ENCODE measurements around the gene ENDOU. TPM values are rescaled to one million over a fixed set of nuclear protein-coding genes. Genes with fewer than 3 reads are reported as not detected.

Gene ENDOU, protein sequence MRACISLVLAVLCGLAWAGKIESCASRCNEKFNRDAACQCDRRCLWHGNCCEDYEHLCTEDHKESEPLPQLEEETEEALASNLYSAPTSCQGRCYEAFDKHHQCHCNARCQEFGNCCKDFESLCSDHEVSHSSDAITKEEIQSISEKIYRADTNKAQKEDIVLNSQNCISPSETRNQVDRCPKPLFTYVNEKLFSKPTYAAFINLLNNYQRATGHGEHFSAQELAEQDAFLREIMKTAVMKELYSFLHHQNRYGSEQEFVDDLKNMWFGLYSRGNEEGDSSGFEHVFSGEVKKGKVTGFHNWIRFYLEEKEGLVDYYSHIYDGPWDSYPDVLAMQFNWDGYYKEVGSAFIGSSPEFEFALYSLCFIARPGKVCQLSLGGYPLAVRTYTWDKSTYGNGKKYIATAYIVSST
- polyA plus RNA-seq, result not detected

DNA sequence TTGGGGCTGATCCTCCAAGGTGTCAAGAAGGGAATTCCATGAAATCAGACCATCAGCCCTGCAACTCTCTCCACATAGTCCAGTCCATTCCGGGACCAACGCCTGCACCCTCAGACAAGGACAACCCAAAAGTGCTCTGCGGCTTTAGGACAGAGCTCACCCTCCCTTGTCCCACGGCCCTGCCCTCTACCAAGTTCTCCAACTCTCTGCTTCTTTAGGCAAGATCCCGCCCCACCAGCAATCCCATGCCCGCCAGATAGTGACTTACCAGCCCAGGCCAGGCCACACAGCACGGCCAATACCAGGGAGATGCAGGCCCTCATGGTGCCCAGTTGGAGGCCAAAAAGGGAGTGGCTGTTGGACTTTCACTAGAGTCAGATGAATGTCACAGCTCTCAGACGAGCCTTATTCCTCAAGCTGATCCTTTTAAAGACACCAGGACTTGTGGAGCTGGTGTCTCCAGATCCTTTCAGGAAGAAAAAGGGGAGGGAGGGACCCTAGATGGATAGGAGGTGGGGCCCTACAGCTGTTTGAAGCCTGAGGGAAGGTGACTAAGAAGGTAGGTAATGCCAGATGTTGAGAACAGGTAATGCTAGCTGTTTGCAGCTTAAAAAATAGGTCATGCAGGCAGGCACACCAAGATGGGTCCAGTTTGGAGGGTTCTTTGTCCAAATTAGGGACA lies at the start of gene ENDOU:
ENDOU (minus strand) TSS at position 400 of the 682 bp plus-strand sequence; CDS start at position 323, 77 bp downstream.
- H3K9me3 Mint-ChIP-seq, result no peaks in the 10 kb centered on the region
- no peaks in the 10 kb centered on the region for H3K27me3 Mint-ChIP-seq
- H3K4me1 Mint-ChIP-seq, result peaks cover 18 to 27% (median 18%) of the 10 kb centered on the region in 3 donors
- peak within 1 kb of the TSS in 1 of 4 donors; percentile 76 for H3K4me3 Mint-ChIP-seq
- H3K27ac Mint-ChIP-seq, result no peak within 1 kb of the TSS
- H3K36me3 Mint-ChIP-seq, result peaks cover 8% of the 10 kb centered on the region

DNA sequence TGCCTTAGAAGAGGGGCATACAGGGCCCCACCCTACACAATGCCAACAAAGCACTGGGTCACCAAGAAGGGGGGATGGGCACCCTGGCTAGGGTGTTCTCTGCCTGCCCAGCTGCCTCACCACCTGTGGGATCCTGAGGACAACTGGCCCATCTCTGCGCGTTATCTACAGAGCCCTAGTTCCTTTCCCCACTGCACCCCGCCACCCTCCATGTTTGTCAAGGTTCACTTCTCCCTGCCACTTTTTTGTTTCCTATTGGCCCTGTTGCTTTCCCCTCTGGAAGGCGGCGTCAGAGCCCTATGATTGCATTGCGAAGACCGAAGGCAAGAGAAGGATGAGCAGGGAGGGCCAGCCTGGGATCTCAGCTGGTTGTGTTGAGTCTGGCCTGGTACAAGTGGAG lies 49.4 kb upstream of the ENDOU start:
- peaks cover 6 to 14% (median 9%) of the 10 kb centered on the region in 3 donors for H3K4me1 Mint-ChIP-seq
- H3K27ac Mint-ChIP-seq, result no peak overlapping the region
- no peaks in the 10 kb centered on the region for H3K9me3 Mint-ChIP-seq
- no peaks in the 10 kb centered on the region for H3K36me3 Mint-ChIP-seq
- peak overlapping the region in 3 of 4 donors; percentile 81 to 93 (median 92) for H3K4me3 Mint-ChIP-seq
- H3K27me3 Mint-ChIP-seq, result no peaks in the 10 kb centered on the region

DNA sequence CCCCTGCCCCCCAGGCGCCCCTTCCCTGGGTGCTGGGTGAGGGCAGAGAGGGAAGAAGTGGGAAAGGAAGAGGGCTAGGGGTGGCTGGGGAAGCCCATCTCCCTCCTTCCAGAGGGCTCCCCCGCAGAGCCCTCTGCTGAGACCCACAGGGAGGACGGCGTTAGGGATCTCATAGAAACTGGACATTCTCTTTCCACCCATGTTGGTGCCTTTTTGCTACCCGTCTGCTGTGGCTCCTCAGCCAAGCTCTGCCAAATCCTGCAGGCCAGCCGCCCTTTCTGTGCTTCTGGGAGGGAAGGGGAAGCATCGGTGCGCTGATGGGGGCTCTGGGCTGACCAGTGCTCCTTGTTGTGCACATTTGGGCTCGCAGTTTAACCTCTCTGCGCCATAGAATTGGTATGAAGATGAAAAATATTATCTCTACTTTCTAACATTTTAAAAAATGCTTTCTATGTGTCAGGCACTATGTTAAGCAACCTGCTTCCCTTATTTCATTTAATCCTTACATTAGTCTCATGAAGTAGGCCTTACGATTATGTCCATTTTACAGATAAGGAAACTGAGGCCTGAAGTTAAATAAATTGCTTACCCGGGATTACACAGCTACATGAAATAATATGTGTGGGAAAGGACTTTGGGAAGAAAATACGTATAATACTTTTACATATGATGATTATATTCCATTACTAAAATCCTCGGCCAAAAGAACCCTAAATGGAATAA lies 48.7 kb upstream of the ENDOU start:
- Mint-ChIP-seq H3K9me3 (no peaks in the 10 kb centered on the region), H3K36me3 (no peaks in the 10 kb centered on the region), H3K27me3 (no peaks in the 10 kb centered on the region), H3K4me3 (peak overlapping the region; percentile 81 to 93 (median 88)), H3K27ac (peak overlapping the region in 1 of 3 donors; percentile 77), H3K4me1 (peaks cover 1 to 9% (median 6%) of the 10 kb centered on the region in 3 donors)

DNA sequence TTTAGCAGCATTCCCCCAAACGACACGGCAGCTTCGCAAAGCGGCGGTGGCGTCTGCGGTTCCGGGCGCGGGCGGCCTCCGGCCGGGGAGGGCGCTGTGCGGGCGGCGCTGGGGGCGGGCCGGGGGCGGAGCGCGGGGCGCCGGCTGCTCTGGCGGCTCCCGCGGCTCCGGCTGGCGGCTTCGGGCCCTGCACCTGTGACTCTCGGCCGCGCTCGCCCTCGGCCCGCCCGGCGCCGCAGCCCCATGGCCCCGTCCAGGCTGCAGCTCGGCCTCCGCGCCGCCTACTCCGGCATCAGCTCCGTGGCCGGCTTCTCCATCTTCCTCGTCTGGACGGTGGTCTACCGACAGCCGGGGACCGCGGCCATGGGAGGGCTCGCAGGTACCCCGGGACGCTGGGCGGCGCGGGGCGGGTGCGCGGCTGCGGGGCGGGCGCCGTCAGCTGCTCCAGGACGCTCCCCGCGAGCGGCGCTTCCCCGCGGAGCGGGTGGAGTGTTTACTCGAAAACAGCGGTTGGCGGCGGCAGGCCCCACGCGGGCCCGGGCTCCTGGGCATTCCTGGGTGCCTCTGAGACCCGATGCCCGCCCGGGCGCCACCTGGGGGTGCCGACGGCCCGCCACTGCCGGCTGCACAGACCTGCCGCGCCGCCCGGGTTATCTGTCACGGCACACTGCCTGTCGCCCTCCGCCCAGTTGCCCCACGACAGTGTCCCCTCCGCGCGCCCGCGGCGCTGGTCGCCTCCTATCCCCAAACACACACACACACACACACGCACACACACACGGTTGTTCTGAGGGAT lies 48.0 kb upstream of the ENDOU start, which contains the start of gene SLC48A1:
SLC48A1 (plus strand) TSS at position 177 of the 796 bp plus-strand sequence; CDS start at position 244, 67 bp downstream.
- Mint-ChIP-seq H3K36me3 (no peaks in the 10 kb centered on the region), H3K4me1 (peaks cover 0 to 6% (median 6%) of the 10 kb centered on the region in 3 donors), H3K27me3 (no peaks in the 10 kb centered on the region), H3K9me3 (no peaks in the 10 kb centered on the region), H3K27ac (peak within 1 kb of the TSS; percentile 77 to 85 (median 84)), H3K4me3 (peak within 1 kb of the TSS; percentile 83 to 93 (median 92))

DNA sequence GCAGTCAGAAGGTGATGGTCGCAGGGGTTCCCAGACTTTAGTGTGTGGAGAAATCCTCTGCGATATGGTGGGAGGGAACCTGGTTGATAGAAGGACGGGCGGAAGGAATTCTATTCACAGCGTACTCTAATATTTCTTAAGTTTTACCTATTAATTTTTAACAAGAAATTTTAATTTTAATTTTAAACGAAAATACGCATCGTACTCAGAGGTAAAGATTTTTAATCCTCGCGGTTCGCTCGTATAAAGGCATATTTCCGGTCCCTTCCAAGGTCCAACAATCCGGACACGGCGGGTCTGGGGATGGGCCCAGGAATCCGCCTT lies 47.4 kb upstream of the ENDOU start:
- H3K36me3 Mint-ChIP-seq, result no peaks in the 10 kb centered on the region
- H3K4me1 Mint-ChIP-seq, result peaks cover 0 to 6% (median 6%) of the 10 kb centered on the region in 3 donors
- peak overlapping the region; percentile 27 to 85 (median 84) for H3K27ac Mint-ChIP-seq
- no peaks in the 10 kb centered on the region for H3K27me3 Mint-ChIP-seq
- no peaks in the 10 kb centered on the region for H3K9me3 Mint-ChIP-seq
- peak overlapping the region; percentile 77 to 93 (median 90) for H3K4me3 Mint-ChIP-seq

DNA sequence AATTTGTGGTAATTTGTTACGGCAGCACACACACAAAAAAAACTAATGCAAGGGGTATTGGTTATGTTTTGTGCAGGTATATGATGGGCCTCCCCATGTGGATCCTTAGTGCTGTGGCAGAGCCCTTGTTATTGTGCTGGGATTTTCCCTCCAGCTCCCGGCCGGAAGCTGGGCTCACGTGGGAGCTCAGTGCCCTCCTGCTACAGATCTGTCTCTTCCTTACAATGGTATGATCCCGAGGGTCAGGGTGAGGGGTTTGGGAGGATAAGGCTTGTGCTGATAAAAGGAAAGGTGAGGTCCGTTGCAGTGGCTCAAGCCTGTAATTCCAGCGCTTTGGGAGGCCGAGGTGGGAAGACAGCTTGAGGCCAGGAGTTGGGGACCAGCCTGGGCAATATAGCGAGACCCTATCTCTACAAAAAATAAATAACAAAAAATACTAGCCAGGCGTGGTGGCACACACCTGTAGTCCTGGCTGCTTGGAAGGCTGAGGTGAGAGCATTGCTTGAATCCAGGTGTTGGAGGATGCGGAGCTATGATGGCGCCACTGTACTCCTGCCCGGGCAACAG lies 46.9 kb upstream of the ENDOU start:
- Mint-ChIP-seq H3K4me1 (peaks cover 3 to 8% (median 6%) of the 10 kb centered on the region in 3 donors), H3K27ac (peak overlapping the region; percentile 27 to 85 (median 84)), H3K4me3 (peak overlapping the region; percentile 73 to 93 (median 90)), H3K27me3 (no peaks in the 10 kb centered on the region), H3K36me3 (no peaks in the 10 kb centered on the region), H3K9me3 (no peaks in the 10 kb centered on the region)

DNA sequence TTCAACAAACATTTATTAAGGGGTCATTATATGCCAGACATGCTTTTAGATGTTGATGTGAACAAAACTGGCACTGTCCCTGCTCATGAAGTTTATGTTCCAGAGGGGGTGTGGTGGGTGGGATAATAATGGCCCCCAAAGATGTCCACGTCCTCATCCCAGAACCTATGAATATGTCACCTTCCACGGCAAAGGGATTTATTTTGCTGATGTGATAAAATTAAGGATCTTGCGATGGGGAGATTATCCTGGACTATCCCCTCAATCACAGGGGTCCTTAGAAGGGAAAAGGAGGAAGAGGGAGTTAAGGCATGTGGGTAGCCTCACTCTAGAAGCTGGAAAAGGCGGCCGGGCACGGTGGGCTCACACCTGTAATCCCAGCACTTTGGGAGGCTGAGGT lies 46.0 kb upstream of the ENDOU start:
- Mint-ChIP-seq H3K9me3 (no peaks in the 10 kb centered on the region), H3K4me3 (no peak overlapping the region), H3K4me1 (peaks cover 5 to 8% (median 6%) of the 10 kb centered on the region in 3 donors), H3K36me3 (no peaks in the 10 kb centered on the region), H3K27ac (peak overlapping the region in 1 of 3 donors; percentile 27), H3K27me3 (no peaks in the 10 kb centered on the region)

DNA sequence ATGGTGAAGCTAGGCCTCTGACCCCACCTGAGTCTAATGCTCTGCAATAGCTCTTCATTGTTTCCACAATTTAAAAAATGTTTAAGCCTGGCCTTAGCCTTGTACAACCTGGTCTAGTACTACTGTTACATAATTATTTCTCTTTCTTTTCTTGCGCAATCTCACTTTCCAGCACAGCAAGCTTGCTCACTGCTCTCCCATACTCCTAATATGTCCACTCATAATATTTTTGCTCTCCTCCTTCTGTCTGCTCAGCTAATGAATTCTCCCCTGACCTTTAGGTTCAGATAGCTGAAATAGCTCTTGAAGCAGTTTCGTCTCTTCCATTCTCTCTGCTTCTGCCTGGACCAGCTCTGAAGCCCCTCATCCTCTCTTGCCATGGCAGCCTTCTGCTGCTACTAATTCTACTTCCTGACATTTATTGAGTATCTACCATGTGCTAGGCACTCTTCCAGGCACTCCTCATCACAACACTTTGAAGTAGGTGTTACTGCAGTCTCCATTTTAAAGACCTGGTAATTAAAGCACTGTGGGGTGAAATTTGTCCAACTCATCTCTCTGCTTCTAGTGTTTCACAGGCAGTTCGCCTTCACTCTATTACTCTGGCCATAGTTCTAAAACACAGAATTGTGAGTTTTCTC lies 44.9 kb upstream of the ENDOU start:
- H3K36me3 Mint-ChIP-seq, result no peaks in the 10 kb centered on the region
- H3K27me3 Mint-ChIP-seq, result no peaks in the 10 kb centered on the region
- no peak overlapping the region for H3K4me3 Mint-ChIP-seq
- peaks cover 5 to 7% (median 6%) of the 10 kb centered on the region in 3 donors for H3K4me1 Mint-ChIP-seq
- no peaks in the 10 kb centered on the region for H3K9me3 Mint-ChIP-seq
- no peak overlapping the region for H3K27ac Mint-ChIP-seq

DNA sequence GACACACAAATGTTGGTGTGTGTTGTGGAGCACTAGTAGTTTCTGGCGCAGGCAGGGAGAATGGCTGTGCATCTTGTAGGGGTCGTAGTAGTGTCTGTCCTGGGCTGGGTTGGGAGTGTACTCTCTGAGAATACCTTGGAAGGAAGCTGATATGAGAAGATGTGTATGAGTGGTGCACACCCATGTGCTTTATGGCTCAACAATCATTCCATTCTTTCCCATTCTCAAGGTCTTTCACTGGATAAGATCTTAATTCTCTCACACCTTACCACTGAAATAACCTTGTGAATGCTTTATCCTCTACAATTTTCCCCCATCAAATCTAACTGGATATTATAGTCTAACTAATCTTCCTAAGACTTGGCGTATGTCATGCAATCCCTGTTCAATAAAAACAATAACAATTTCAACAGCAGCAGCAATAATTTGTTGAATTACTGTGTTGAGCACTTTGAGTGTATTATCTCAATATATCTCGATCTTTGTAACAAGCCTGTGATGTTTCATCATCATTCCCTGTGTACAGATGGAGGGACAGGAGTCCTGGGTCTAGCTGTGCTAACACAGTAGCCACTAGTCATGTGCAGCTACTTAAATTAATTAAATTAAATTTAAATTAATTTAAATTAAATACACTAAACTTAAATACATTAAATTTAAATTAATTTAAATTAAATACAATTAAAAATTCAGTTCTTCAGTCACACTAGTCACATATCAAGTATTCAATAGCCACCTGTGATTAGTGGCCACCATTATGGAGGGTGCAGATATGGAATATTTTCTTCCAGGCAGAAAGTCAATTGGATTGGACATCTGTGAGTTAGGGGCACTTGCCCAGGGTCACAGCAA lies 44.2 kb upstream of the ENDOU start:
- H3K27ac Mint-ChIP-seq, result no peak overlapping the region
- peaks cover 4 to 7% (median 5%) of the 10 kb centered on the region in 3 donors for H3K4me1 Mint-ChIP-seq
- H3K4me3 Mint-ChIP-seq, result no peak overlapping the region
- H3K9me3 Mint-ChIP-seq, result no peaks in the 10 kb centered on the region
- no peaks in the 10 kb centered on the region for H3K36me3 Mint-ChIP-seq
- H3K27me3 Mint-ChIP-seq, result no peaks in the 10 kb centered on the region

DNA sequence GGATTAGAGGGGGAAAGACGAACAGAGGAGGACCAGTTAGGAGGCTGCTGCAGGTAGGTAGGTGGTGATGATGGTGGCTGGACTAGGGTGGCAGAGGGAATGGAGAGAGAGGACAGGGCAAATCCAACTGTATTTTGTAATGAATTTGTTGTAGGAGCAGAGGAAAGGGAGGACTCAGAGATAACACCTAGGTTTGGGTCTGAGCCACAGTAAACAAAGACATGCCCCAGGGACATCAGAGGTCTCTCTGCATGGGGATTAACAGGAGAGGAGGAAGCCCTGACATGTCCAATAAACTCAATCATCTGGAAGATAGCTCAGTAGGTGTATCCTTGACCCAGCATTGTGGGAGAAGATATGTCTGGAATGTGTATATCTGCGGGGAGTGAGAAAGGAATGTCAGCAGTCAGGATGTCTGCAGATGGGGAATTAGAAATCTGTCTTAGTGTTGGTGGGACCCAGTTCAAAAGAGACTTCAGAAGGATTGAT lies 43.1 kb upstream of the ENDOU start:
- H3K27me3 Mint-ChIP-seq, result peaks cover 3% of the 10 kb centered on the region
- H3K4me1 Mint-ChIP-seq, result peaks cover 5 to 13% (median 11%) of the 10 kb centered on the region in 3 donors
- H3K9me3 Mint-ChIP-seq, result no peaks in the 10 kb centered on the region
- H3K36me3 Mint-ChIP-seq, result no peaks in the 10 kb centered on the region
- H3K4me3 Mint-ChIP-seq, result no peak overlapping the region
- no peak overlapping the region for H3K27ac Mint-ChIP-seq

DNA sequence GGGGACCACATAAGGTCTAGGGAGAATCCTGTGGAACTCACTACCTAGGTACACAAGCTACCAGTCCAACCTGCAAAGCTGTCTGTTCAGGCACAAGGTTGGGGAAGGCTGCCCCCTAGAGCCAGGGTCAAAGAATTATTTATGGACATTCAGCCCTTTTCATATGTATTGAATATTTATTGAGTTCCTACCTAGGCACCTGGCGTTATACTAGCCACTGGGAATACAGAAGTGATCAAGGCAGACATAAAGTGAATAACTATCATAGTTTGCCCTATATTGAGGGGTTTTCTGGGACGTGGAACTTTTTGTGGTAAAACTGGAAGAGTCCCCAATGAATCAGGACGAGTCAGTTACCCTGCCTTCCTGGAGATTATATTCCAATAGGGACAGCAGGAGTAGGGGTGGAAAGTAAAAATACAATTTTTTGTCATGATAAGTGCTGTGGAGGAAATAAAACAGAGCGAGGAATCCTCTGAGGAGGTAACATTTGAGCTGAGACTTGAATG lies 42.0 kb upstream of the ENDOU start:
- peak overlapping the region in 1 of 3 donors; percentile 48 for H3K27ac Mint-ChIP-seq
- H3K4me1 Mint-ChIP-seq, result peaks cover 5 to 11% (median 8%) of the 10 kb centered on the region in 3 donors
- H3K27me3 Mint-ChIP-seq, result peaks cover 3% of the 10 kb centered on the region
- H3K4me3 Mint-ChIP-seq, result peak overlapping the region in 1 of 4 donors; percentile 59
- no peaks in the 10 kb centered on the region for H3K36me3 Mint-ChIP-seq
- no peaks in the 10 kb centered on the region for H3K9me3 Mint-ChIP-seq

DNA sequence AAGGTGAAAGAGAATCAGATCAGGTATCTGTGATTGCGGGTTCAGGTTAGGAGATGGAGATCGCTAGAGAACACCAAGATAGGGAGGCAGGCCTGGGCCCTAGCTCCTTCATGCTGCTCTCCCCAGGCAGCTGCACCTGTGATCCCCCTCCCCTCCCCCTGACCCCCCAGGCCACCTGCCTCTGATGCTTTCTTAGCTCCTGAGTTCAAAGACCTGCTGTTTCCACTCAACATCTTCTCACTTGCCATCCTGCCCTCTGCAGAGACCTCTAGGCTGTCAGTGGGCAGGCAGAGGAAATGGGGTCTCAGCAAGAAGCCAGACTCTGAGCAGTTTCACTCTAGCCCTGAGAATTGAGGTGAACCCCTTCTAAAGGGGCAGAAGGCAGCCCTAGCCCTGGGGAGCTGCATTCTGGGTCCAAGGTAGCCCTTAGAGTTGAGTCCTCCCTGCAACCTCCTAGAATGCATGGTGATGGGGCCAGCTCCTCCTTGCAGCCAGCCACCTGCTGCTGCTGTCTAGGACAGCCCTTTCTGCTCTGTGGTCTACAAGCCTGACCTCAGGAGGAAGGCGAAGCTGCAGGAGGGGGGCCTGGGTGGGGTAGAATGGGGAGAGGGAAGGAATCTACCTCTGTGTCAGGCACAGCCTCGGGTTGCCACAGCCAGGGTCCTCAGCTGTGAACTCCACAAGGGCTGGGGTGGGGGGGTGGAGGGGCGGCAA lies 41.4 kb upstream of the ENDOU start:
- H3K27me3 Mint-ChIP-seq, result peaks cover 3% of the 10 kb centered on the region
- peak overlapping the region in 1 of 4 donors; percentile 59 for H3K4me3 Mint-ChIP-seq
- peaks cover 5 to 11% (median 8%) of the 10 kb centered on the region in 3 donors for H3K4me1 Mint-ChIP-seq
- H3K9me3 Mint-ChIP-seq, result no peaks in the 10 kb centered on the region
- H3K36me3 Mint-ChIP-seq, result no peaks in the 10 kb centered on the region
- no peak overlapping the region for H3K27ac Mint-ChIP-seq

Measured in IgD-negative memory B cell (primary cell).